ENCODE data around the gene CEP72.
"Not testable (repeated sequence)": the region's sequence is repeated elsewhere in the genome, so short reads cannot be mapped to it uniquely, and the experiment has no call there.

Gene CEP72

DNA sequence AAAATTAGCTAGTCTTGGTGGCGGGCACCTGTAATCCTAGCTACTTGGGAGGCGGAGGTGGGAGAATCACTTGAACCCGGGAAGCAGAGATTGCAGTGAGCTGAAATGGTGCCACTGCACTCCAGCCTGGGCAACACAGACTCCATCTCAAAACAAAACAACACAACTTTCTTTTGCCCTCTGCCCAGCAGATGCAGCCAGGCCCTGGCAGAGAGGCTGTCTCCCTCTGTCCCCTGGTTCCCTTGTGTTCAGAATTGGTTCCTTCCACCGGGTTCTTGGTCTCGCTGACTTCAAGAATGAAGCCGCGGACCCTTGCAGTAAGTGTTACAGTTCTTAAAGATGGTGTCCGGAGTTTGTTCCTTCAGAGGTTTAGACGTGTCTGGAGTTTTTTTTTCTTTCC lies 30.2 kb upstream of the CEP72 start:
- no peak for DNase-seq

DNA sequence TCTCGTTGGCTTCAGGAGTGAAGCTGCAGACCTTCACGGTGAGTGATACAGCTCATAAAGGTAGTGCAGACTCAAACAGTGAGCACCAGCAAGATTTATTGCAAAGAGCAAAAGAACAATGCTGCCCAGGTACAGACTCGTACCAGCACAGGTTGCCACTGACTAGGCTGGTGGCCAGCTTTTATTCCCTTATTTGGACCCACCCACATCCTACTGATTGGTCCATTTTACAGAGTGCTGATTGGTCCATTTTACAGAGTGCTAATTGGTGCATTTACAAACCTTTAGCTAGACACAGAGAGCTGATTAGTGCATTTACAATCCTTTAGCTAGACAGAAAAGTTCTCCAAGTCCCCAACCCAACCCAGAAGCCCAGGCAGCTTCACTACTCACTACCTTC lies 29.7 kb upstream of the CEP72 start:
- not testable (repeated sequence) for DNase-seq

DNA sequence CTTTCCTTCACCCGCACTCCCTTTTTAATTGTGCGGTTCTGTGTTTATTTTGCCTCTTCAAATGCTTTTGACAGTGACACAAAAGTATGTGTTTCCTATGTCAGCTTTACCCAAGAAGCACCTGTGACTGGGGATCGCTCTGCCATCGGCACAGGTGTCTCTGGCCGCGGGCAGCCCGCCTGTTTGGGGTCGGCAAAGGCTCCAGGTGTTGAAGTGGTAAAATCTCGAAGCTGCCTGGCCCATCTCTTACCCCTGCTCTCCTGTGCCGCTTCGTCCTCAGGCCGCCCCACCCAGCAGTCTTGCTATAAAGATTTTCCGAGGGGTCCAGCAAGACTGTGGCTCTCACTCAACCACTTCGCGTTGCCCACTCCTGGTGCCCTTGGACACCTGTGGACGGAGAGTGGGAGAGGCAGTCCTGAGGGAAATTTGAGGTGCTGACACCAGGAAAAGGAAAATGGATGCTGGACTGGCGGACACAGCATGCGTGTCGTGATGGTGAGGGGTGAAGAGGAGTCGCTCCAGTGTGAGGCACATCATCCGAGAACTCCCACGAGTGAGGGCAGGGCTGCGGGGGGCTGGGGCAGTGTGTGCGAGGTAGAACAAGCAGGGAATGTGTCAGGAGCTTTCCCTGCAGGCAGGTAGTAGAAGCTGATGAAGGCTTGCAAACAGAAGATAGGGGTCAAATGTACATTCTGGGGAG lies 29.1 kb upstream of the CEP72 start:
- DNase-seq, result no peak

DNA sequence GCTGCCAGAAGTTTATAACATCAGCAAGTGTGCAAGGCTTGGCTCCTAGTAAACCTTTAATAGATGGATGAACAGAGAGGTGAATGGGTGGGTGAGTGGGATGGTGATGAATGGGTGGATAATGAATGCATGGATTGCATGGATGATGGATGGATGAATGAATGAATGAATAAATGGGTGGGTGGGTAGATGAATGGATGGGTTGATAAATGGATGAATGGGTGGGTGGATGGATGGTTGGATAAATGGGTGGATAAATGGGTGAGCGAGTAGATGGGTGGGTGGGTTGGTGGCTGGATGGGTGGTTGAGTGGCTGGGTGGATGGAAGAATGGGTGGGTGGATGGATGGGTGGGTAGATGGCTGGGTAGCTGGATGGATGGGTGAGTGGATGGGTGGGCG lies 28.5 kb upstream of the CEP72 start:
- no peak for DNase-seq

DNA sequence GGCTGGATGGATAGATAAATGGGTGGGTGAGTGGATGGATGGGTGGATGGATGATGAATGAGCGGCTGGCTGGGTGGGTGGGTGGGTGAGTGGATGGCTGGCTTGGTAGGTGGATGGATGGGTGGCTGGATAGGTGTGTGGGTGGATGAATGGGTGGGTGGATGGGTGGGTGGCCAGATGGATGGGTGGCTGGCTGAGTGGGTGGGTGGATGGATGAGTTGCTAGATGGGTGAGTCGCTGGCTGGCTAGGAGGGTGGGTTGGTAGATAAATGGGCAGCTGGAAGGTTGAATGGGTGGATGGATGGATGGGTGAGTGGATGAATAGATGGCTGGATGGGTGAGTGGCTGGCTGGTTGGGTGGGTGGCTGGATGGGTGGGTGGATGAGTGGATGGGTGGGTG lies 27.9 kb upstream of the CEP72 start:
- no peak for DNase-seq

DNA sequence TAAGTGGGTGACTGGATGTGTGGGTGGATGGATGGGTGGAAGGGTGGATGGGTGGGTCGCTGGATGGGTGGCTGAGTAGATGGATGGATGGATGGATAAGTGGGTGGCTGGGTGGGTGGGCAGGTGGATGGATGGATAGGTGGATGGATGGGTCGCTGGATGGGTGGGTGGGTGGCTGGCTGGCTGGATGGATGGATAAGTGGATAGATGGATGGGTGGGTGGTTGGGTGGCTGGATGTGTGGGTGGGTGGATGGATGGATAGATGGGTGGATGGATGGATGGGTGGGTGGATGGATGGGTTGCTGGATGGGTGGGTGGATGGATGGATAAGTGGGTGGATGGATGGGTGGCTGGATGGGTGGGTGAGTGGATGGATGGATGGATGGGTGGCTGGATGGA lies 27.3 kb upstream of the CEP72 start:
- DNase-seq, result no peak

DNA sequence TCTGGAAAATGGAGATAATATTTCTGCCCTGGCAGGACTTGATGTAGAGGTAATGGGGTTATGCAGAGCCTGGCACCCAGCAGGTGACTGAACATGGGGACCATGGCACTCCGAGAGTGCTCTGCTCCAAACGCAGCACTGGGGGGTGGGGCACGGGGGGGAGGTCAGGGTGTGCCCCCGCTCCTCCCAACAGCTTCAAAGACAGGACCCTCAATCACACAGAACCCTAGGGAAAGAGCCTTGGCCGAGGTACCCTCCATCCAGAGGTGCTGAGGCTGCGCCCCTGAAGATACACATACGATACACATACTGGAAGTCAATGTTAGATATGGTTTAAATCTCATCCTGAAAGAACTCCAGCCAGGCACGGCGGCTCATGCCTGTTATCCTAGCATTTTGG lies 26.6 kb upstream of the CEP72 start:
- DNase-seq, result no peak

DNA sequence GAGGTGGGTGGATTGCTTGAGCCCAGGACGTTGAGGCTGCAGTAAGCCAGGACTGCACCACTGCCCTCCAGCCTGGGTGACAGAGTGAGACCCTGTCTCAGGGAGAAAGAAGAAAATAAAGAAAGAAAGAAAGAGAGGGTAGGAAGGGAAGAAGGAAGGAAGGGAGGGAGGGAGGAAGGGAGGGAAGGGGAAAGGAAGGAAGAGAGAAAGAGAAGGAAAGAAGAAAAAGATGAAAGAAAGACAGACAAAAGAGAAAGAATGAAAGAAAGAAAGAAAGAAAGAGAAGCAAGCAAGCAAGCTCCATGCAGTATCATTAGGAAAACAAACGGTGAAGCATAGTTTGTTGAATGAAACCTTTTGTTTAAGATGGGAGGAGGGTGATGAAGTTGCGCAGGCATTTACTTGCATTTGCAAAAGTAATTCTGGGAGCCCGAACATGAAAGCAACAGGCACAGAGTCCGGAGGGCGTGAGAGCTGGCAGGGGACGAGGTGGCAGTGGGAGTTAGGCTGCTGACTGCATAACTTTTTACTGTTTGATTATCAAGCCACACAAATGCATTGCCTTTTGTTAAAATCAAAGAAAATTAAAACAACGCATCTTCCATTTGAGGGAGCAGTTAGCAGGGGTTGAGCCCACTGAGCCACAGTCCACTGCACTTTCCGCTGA lies 26.0 kb upstream of the CEP72 start:
- no peak for DNase-seq

DNA sequence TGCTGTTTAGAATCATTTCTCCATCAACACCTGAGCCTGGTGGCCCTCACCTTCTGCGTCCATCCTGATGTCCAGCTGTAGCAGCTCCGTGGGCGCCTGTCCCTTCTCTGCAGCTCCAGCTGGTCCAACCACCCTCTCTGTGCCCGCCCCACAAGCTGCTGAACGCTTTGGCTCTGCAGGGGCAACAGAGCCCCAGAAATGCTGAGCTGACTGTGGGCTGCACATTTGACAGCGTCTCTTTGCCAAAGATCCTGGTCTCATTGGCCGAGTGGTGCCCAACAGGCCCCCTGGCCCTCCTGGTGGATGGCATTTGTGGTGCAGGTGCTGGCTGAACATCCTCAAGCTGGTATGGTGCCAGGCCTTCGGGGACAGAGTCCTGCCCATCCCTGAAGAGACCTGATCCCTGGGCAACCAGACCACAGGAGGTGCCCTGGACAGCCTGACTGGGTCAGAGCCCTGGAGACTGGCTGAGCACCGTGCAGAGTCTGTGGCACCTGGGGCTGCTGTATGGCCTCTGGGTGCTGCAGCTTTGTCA lies 25.3 kb upstream of the CEP72 start:
- no peak for DNase-seq

DNA sequence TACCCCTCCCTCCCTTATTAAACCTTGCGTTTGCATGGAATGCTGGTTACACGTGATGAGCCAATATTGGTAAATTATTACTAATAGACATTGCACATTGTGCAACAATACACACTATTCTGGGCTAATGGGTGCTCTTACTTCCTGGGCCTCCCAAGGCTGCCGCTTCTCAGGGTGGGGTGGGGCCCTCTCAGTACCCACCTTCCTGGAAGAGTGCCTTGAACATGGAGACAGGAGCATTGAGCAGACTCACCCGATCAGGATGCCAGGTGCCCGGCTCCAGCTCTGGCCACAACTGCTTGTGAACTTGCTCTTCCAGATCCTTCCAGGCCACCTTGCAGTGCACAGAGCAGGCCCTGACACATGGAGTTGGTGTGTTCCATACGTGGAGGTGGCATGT lies 24.7 kb upstream of the CEP72 start:
- no peak for DNase-seq

DNA sequence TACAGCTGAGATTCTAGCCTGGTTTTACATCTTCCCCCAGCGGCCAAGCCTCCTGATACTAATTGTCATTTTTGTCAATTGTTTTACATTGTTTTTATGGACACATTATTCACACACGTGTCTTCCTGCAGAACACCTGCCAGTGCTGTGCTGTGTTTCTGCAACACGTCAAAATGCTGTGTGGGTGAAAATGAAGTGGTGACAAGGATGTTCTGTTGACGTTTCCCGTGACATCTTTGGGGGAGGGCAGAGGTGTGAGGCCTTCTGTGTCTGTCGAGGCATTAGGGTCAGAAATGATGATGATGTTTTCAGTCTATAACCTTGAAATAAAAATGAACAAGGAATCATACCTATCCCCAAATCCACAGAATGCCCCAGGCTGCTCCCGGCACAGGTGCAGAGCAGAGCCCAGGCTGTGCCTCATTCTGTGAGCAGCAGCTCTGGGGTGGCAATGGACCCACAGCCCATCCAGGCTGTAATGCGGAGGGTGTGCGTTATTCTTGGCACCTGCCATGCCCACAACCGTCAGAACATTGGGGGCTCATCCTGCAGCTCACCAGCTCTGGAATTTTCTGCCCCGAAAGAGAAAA lies 23.6 kb upstream of the CEP72 start:
- no peak for DNase-seq

DNA sequence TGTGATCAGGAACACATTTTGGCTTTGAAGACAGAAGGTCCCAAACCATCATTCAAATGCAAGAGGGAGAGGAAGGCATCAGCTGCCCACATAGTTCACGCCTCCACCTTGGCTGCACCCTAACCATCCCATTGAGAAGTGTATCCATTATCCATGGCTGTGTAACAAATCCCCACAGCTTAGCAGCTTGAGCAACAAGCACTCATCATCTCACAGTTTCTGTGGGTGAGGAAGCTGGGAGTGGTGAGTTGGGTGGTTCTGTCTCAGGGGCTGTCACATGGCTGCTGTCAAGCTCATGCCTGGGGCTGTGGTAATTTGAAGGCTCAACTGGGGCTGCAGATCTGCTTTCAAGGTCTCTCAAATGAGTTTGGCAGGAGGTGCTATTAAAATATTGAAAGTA lies 23.0 kb upstream of the CEP72 start:
- no peak for DNase-seq

DNA sequence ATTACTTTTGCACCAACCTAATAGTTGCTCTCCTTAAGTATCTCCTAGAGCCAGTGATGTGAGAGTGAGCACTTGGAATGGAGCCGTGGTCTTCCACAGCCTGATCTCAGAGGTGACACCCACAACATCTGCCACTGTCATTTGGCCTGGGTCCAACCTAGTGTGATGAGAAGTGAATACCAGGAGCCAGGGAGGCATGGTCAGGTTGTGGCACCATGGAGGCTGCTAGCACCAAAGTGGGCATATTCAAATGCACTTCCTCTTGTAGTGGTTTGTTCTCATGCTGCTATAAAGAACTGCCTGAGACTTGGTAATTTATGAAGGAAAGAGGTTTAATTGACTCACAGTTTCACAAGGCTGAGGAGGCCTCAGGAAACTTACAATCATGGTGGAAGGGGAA lies 22.6 kb upstream of the CEP72 start:
- no peak for DNase-seq

DNA sequence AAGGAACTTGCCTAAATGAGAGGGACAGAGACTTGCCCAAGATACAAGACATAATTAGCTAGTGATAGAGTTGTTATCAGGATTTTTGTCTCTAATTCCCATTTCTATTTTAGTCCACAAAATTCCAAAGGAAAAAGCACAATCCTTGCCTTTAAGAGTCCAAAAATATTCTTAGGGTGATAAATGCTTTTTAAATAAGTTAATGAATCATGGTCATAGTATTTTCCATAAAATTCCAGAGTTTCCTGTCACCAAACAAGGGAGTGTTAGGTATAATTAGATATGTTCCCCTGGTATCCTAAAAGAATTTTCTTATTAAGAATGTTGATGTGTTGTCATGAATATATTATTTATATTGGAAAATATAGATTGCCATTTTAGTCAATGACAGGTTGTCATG lies 21.8 kb upstream of the CEP72 start:
- DNase-seq, result no peak

DNA sequence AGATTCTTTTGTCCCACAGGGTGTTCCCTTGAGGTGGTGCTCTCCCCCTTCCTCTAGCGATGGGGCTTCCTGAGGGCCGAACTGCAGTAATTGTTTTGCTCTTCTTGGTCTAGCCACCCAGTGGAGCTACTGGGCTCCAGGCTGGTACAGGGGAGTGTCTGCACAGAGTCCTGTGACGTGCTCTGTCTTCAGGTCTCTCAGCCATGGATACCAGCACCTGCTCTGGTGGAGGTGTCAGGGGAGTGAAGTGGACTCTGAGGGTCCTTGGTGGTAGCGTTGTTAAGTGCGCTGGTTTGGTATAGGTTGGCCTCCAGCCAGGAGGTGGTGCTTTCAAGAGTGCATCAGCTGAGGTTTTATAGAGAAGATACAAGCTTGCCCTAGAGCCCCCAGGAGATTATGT lies 20.4 kb upstream of the CEP72 start:
- no peak for DNase-seq

DNA sequence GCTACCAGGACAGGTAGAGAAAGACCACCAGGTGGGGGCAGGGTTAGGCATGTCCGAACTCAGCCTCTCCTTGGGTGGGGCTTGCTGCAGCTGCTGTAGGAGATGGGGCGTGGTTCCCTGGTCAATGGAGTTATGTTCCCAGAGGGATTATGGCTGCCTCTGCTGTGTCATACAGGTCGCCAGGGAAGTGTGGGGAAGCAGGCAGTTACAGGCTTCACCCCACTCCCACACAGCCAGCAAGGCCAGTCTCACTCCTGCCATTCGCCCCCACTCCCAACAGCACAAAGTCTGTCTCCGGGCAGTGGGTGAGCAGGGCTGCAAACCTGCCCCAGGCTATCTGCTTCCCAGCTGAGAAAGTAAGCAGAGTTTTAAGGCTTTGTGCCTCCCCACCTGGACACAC lies 20.0 kb upstream of the CEP72 start:
- DNase-seq, result no peak

DNA sequence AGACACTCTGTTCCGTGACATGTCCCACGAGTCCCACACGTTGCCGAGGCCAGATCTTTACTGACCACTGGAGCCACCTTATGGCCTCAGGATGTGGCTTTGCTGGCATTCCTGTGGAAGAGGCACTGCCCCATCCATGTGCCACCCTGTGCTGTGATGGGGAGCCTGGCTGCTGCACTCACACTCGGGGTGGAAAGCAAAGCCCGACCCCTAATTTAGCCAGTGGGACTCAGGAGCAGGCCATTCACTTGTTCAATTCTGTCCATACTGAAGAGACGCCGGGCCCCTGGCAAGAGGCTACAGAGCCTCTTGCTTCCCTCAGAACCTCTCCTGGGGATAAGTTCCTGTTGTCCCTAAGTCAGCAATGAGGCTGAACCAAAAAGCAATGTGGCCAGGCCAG lies 18.6 kb upstream of the CEP72 start:
- DNase-seq, result no peak

DNA sequence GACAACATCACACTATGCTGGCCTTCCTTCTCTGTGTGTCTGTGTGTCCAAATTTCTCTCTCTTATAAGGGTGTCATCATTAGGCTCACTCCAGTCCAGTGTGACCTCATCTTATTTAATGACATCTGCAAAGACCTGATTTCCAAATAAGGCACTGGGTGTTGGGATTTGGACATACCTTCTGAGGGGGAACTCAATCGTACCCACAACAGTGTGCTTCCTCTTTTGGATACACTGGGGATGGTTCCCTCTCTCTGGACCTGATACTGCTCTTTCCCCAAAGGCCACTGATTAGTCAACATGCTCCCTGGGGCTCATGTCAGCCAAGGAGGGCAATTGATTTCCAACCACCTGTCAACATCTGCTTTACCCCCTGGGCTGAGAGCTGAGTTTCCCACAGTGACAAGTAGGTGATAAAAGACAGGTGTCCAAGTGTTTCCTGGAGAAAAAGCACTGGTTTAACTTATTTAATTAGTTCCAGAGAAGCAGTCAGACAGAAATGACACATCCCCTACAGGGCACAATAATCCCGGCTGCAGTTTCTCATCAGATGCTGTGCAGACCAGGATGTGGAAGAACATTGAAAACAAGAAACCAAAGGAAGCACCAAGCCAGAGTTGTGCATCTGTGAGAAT lies 17.8 kb upstream of the CEP72 start:
- no peak for DNase-seq

DNA sequence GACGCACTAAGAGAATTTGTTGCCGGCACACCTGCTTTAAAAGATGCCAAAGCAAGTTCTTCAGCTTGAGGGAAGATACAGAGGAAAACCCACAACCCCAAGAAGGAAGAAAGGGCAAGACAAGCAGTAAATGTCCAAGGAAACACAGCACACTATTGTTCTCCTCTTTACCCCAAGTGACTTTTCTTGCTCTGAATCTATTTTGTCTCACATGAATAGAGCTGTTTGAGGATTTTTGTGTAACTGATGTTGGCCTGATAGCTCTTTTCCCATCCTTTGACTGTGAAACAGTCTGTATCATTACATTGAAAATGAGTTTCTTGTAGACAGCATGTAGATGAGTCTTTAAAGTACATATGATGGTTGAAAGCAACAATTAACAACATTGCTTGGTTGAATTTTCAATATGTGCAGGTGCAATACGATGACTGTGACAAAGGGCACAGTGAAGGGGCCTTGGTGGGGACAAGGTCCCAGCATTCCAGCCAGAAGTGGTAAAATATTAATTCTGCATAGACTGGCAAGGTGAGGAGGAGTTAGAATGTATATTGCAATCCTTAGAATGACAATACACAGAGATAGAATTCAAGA lies 16.8 kb upstream of the CEP72 start:
- DNase-seq, result no peak

DNA sequence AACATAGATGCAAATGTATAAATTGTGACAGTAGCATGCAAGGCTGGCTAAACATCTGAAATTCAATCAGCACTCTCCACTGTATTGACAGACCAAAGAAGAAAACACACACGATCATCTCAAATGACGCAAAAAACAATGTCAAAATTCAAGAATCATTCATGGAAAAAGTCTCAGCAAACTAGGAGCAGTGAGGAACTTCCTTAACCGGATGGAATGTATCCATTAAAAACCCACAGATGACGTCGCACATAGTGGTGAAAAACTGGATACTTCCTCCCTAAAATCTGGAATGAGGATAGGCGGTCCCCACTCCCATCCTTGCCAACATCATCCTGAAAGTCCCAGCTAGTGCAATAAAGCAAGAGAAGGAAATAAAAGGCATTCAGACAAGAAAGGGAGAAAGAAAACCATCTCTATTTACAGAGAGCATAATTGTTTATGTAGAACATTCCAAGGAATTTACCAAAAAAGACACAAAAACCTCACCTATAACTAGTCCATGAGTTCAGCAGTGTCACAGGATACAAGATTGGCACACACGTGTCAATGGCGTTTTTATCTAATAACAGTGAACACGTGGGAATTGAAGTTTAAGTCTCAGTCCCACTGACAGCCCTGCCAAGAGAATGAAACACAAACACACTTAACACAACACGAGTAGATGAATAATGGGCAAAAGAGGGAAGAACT lies 14.1 kb upstream of the CEP72 start:
- no peak for DNase-seq

DNA sequence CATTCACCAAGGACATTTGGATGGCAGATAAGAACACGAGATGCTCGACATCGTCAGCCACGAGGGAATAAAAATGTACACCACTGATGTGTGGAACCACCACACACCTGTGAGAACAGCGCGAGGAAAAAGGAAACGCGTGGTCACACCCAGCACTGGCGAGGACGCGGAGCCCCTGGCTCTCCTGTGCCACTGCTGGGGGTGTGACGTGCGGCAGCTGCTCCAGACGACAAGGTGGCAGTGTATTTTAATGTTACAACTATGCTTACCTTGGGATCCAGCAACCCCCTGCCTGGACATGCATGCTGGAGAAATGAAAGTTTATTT lies 13.6 kb upstream of the CEP72 start:
- no peak for DNase-seq

DNA sequence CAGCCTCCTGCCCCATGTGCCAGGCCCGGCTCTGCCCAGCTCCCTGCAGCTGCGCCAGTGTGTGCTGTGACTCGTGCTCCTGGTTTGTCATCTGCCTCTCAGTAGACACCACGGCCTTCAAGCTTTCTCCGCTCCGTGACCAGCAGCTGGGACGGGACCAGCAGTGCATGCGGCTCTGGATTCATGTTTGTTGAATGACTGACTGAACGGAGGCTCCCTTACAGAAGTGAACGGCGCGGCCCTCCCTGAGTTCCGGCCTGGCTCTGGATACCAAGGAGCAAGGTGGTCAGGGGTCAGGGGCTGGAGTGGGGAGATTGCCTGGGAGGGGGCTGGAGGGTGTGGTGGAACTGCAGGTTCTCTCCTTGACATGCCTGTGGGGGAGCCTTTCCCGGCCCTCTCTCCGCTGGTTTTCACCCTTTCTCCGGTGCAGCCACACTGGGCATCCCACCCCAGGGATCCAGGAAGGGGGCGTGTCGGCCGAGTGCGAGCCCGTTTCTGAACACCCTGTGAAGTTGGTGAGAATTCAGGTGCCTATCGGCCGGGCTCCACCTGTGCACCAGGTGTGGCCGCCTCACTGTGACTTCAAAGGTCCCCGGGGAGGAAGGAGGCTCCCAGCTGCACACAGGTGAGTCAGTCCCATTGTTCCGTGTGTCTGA lies 11.1 kb upstream of the CEP72 start:
- no peak for DNase-seq
